Measurements from ENCODE around the gene ROBO2.

Gene ROBO2

DNA sequence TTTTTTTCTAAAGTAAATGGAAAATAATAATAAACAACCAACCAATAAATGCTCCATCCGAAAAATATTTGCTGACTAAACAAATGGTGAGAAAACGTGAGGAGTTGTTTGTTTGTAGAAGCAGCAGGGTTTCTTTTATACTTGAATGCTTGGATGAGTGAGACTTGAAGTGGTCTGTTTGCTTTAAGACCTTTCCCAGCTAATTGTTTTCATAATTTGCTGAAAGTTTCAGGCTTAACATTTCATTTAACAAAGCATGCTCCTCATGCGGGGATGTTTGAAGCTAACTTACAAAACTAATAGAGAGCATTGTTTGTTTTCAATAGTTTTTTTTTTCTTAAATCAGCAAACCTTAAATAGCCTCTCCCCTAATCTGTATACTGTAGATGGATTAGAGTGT is 484.6 kb downstream of the ROBO2 start:
- DNase-seq, result peak; percentile 24 to 82 (median 29)

GRCh38 chr3:77524946-77525682 is 485.2 kb downstream of the ROBO2 start:
- peak in 1 of 3 experiments; percentile 52 for DNase-seq

DNA sequence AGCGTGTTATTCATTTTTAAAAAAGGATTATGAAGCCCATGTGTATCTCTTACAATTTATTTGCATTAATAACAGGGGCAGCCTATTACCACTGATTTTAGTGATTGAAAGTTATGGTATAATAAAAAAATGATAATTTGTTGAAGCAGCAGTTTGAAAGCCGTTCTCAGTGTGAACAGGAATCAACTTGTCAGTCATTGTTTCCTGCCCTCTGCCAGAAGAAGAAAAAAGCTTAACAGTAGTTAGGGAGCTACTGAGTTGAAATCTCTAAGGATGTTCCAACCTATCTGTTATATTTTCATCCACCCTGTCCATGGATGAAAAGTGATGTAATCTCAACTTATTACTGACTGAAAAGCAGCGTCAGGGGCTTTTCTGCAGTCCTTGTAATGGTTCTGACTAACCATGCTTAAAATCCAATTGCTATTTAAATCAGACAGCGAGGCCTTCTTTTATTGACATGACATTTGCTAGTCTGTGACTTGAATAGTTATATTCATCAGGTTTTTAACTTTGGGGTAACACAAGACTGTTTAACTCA is 486.7 kb downstream of the ROBO2 start:
- DNase-seq, result no peak

DNA sequence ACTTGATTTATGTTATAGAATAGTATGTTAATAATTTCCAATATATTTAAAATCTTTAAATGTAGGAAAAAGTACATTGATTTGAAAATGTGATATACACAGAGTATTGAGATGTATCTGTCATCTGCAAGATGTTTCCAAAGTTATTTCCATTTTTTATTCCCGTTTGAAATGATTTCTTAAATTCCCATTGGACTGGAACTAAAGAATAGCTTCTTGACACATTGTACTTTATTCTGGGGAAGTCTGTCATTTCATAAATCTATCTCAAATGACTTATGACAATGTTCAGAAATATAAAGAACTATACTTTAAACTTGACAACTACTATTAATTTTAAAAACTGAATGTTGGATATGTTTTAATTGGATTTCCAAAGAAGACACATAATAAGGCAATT is 489.6 kb downstream of the ROBO2 start:
- no peak for DNase-seq

DNA sequence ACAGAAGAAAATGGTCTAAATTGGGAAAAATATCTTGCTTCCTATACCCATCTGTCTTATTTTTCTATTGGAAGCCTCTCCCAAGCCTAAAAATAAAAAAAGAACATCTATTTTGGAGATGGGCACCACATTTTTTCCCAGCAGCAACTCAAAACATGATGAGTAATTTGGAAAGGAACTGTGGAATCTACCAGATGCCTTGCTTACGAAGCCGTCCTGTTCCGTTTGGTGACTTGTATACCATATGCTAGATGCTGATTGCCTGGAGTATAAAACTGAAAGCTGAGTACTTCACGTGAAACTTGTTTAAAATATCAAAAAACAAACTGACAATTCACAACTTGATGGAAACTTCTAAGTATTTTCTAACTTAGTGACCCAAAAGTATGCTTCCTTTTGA is 491.0 kb downstream of the ROBO2 start:
- no peak for DNase-seq

- DNase-seq, result no peak
Observed at GRCh38 chr3:77535116-77535515, 495.2 kb downstream of the ROBO2 start.

DNA sequence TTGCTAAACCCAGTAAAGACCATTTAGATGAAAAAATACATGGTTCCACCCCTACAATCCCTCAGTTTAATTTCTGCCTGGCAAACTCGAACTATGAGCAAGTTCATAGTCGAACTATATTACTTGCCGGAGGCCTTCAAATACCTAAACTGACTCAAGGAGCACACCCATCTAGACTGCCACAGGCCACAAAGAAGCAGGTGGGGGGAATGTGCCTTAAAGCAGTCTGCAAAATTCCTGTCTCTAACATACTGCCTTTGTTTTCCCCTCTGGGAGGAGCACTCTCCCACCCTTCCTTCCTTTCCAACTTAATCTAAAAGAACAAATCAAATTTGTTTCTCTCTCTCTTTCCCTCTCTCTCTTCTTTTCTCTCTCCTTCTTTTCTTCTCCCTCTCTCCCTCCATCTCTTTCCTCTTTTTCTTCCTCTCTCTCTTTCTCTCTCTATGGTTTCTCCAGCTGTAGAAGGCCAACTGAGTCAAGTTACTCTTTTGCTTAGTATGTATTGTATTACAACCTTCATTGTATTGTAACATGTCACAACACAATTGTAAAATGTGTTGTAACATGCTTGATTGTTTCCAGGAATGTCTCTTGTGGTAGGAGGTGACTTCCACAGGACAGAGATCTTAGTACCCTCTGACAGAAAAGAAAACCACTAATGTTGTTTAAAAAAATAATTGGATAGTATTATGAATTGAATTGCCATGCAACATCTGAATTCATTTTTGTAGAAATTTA is 496.3 kb downstream of the ROBO2 start:
- DNase-seq, result no peak

DNA sequence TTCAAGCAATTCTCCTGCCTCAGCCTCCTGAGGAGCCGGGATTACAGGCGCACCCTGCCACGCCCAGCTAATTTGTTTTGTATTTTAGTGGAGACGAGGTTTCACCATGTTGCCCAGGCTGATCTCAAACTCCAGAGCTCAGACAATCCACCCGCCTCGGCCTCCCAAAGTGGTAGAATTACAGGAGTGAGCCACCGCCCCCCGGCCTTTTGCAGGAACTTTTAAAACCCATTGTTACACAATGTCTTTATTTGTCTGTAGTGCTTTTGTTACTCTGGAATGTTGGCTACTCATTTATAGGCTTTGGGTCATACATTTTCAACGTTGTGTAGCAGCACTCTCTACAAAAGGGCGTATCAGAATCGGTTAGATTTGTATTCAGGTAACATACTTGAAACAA is 499.1 kb downstream of the ROBO2 start:
- DNase-seq, result no peak

DNA sequence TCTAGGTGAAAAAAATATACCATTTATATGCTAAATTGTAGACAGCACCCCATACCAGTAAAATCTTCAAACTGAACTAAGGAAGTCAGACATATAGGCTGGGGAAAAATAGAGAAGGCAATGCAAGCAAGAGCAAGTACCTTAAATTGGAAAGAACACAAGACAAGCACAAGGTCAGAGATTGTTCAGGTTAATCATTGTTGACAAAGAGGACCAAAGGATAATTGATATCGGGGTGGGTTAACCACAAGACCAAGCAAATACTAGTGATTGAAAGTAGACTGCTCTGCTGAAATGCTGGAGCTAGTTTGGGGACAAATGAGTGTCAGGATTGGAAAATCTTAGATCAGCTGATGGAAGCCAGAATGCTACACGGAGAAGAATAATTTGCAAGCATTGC is 499.8 kb downstream of the ROBO2 start:
- no peak for DNase-seq

DNA sequence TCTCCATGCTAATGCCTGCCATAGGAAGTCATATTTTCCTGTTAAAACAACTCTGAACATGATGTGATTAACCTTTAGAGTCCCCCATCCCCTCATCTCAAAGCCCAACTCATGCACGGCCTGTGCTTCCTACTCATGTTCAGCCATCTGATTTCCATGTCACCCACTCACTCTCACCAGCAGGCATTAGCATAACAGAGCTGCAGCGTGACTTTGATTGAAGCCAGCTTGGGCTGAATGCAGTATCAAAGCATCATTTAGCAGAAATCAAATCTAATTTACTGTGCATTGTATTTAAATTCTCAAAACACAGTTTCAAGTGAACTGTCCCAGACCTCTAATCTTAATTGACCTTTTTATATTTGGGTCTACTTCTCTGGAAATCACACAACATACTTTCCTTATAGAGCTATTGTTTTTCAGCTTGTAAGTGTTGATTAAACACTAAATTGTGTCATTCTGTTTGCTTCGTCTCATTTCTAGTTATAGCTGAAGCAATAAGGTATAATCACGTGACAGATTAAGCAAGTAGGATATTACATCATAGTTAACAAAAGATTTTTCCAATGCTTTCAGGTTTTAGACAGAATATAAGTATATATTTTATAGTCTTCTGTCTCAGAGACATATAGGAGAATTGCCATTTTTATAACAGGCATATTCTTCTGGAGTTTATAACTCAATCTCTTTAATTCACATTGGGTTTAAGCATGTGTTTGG is 501.5 kb downstream of the ROBO2 start:
- no peak for DNase-seq

DNA sequence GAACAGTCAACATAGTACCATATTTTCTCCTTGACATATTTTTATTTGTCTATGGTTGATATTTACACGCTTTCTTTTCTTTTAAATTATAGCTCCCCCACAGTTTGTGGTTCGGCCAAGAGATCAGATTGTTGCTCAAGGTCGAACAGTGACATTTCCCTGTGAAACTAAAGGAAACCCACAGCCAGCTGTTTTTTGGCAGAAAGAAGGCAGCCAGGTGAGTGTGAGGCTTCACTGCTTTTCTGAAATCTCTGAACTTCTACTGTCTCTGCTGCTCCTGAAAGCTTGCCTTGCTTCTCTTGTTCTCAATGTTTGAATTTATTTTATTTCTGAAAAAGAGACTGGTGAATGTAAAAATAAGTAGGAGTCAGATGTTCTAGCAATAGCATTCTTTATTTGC is 506.3 kb downstream of the ROBO2 start:
- DNase-seq, result no peak

DNA sequence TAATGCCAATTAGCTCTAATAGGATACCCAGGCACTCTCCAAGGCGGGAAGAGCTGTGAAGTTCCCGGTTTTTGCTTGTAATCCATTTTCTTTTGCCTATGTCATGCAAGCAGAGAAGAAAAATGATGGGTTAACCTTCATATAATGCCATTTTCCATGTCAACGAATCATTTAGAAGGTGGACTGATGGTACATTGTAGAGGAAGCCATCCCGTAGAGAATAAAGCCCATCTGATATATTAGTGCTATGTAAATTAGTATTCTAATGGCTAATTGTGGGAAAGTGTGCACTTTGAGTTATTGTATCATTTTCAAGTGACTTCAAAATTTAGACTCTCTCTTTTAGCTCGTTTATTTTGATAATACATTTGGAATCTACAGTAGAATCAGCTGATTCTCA is 509.1 kb downstream of the ROBO2 start:
- DNase-seq, result no peak

GRCh38 chr3:77553240-77553639 is 513.3 kb downstream of the ROBO2 start:
- no peak for DNase-seq

- DNase-seq, result no peak
Observed at GRCh38 chr3:77562089-77562488, 522.2 kb downstream of the ROBO2 start.

DNA sequence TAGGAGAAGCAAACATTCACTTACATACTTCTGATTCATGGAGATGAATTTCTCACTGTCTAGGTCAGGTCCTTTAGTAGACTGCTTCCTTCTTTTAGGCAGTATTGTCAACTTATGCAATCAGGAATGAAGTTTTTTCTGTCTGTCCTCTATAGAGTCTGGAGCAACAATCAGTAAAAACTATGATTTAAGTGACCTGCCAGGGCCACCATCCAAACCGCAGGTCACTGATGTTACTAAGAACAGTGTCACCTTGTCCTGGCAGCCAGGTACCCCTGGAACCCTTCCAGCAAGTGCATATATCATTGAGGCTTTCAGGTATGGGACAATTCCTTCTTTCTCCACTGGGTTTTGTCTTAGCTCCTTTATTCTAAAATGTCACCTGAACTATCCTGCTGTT is 523.1 kb downstream of the ROBO2 start:
- no peak for DNase-seq

DNA sequence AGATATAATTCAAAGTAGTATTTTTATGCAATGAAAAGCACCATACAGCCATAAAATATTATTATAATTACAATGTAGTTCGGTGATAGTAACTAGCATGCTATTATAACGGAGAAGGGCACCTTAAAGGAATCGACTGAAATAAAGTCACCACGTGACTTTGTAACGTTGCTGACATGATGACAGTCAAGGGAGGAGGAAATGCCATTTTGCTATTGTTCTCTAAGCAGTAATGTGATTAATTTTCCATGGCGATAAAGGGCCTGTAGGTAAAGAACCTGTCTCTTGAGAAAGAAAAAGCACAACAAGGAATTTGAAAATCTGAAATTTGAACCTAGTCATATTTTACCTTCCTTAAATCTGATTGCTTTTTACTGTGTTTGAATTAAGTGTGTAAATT is 526.2 kb downstream of the ROBO2 start:
- DNase-seq, result no peak

DNA sequence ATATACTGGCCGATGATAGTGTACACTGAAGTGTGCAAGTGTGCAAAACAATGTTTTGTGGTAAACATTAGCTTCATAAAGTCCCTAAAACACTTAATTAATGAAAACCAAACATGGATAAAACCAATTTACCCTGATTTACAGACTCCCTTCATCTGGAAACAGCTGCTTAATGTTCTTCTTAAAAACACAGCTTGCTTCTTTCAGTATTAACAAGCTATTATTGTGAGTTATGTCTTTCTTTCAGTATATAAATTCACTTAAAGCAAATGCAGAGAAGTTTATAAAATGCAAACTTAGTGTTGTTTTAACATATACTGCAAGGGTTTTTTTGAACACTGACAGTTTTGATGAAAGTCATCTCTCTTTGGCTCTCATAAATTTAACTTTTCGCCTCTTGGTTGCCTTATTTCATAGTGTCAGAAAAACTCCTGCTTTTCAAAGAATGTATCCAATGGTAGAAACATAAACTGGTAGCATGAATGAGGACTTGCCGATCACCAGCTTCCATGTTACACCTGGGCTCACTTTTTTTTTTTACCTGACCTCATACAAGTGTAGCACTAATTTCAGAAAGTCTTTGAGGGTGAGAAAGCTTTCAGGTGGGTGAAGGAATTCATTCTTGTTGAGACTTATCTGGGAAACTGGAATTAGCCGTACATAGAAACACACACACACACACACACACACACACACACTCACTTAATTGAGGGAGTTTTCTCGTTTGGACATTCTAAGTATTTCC is 532.2 kb downstream of the ROBO2 start:
- no peak for DNase-seq

- DNase-seq, result no peak
Observed at GRCh38 chr3:77577264-77577663, 537.4 kb downstream of the ROBO2 start.

GRCh38 chr3:77586216-77586615 is 546.3 kb downstream of the ROBO2 start:
- DNase-seq, result no peak

DNA sequence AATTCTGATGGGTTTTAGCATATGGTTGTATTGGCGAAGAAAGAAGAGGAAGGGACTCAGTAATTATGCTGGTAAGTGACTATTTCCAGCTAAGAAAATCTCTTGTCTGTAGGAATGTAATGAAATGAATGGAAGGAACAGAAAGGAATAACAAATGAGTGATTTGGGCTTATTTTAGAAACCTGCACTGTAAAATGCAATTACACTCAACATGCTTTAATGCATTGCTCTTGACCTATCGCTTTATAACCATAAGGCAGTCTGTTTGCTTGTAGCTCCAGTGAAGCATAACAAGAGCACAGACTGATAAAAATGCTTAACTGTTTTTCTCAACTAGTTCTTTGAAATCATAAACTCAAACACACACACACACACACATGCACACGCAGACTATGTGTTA is 549.0 kb downstream of the ROBO2 start:
- DNase-seq, result peak in 1 of 3 experiments; percentile 30

DNA sequence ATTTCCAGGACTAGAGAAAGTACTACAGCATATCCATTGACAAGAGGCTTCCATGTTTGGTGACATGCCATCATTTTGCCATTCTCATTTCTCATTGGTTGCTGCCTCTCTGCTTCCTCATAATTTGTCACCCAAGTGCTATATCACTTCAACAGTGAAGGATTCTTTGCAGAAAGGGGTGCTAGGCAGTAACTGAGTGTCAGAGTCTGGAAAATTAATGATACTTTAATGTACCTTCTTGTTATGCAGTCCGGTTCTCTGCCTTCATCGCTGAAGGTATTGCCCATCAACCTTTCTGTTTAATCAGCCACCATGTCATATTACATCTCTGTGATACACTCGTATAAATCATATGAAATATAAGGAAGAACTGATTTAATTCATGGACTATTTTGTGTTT is 550.3 kb downstream of the ROBO2 start:
- DNase-seq, result no peak

DNA sequence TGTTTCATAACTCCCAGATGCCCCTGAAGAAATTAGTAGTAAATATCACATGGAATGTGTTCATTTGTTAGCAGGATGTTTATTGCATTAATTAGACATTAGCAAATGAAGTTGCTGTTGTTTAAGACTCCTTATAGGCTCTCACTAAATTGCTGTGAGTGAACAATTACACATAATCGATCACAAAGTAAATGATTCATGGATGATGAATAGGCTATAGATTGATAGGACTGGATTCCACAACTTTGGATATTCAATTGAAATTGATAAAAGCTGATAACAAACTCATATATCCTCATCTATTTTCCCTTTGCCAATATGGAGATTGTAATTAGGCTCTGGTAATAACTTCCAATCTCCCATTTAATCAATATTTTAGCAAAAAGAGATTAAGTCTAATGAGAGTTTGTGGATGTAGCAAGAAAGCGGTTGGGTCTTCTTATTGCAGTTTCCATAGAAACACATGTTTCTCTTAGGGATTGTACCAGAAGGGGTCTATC is 555.5 kb downstream of the ROBO2 start:
- DNase-seq, result no peak

GRCh38 chr3:77599948-77600347 is 560.0 kb downstream of the ROBO2 start:
- DNase-seq, result no peak

All from NCI-H1417 (cell line).